ENCODE data around the gene SMIM41.

The SMIM41 gene

DNA sequence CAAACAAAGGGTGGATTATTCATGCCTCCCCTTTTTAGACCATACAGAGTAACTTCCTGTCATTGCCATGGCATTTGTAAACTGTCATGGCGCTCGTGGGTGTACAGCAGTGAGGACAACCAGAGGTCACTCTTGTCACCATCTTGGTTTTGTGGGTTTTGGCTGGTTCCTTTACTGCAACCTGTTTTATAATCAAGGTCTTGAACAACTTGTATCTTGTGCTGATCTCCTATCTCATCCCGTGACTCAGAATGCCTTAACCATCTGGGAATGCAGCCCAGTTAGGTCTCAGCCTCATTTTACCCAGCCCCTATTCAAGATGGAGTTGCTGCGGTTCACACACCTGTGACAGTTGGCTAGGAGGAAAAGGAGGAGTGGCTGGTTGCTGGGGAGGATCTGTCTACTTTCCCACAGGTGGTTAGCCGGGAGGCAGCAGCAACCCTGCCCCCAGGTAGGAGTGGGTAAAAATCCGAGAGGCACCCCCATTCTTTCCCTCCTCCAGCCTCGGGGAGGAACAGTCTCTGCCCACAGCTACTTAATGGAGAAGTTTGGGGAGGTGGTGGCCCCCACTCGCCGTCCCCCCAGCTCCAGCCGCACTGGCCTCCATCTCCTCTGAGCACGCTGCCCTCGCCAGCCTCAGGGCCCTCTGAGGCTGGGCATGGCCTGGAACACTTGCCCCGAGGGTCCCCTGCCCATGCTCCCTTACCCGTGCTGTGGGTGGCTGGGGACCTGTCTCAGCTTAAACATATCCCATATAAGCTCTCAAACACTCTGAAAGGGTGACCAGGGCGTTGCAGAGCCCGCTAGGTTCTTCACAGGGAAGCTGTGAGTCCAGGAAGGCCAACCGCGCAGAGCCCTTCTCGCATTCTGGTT, 41.7 kb downstream of the SMIM41 start:
- Histone ChIP-seq H3K27me3 (ENCODE audit: control insufficient read depth, low read length) (no peaks in the 10 kb centered on the region), H3K4me2 (ENCODE audit: low read length) (peak overlapping the region; percentile 39), H3K4me1 (ENCODE audit: control insufficient read depth, low read length) (peaks cover 81% of the 10 kb centered on the region), H3K79me2 (ENCODE audit: control insufficient read depth, low read length) (no peaks in the 10 kb centered on the region), H3K9me2 (replicated peaks; ENCODE audit: control insufficient read depth, low read length) (no peaks in the 10 kb centered on the region), H4K20me1 (ENCODE audit: control insufficient read depth, insufficient read depth, low read depth, low read length) (no peaks in the 10 kb centered on the region), H3F3A (ENCODE audit: control insufficient read depth, insufficient read depth) (peaks cover 18% of the 10 kb centered on the region), H3K36me3 (ENCODE audit: control insufficient read depth, low read length) (0 out of 2 replicates have a peak, but pooled peaks cover 3% of the 10 kb centered on the region), H3K27ac (ENCODE audit: low read depth, low read length) (no peak overlapping the region), H3K9me3 (ENCODE audit: control insufficient read depth, insufficient read depth, low read length) (no peaks in the 10 kb centered on the region), H3K4me3 (ENCODE audit: low read length) (no peak overlapping the region)
- no peak for TF ChIP-seq EZH2phosphoT487 (IDR thresholded peaks at IDR 0.05; ENCODE audit: borderline replicate concordance, low read length)
- TF ChIP-seq, protein P1, sequence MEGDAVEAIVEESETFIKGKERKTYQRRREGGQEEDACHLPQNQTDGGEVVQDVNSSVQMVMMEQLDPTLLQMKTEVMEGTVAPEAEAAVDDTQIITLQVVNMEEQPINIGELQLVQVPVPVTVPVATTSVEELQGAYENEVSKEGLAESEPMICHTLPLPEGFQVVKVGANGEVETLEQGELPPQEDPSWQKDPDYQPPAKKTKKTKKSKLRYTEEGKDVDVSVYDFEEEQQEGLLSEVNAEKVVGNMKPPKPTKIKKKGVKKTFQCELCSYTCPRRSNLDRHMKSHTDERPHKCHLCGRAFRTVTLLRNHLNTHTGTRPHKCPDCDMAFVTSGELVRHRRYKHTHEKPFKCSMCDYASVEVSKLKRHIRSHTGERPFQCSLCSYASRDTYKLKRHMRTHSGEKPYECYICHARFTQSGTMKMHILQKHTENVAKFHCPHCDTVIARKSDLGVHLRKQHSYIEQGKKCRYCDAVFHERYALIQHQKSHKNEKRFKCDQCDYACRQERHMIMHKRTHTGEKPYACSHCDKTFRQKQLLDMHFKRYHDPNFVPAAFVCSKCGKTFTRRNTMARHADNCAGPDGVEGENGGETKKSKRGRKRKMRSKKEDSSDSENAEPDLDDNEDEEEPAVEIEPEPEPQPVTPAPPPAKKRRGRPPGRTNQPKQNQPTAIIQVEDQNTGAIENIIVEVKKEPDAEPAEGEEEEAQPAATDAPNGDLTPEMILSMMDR (IDR thresholded peaks at IDR 0.05; ENCODE audit: low read depth, low read length, poor library complexity, severe bottlenecking), result no peak

DNA sequence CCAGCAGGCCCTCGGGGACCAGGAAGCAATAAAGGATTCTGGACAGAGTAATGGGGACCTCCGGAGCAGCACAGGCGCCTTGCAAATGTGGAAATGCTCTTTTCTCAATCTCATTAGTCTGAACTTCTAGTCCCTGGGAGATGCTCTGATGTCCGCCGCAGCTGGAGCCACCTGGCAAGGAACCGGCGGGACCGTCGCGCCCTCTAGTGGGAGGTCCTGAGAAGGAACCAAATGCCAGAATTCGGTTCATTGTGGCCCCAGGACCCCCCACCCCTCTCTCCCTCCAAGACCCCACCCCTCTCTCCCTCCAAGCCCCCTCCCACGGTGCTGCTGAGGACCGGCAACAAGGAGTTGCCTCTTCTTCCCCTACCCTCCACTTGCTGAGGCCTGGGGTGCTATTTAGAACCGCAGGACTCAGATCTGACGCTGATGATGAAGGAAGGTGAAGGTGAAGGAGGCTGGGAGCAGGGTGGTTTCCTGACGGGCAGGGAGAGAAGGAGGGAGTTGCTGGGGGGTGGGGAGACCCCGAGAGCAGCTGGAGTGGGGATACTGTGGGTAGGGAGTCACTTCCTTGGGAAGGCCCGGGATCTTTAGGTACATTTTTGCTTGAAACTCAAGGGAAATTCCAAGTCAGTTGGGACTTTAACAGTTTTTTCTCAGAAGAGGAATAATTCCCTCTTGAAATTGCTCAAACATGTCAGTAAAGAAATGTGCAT, 42.5 kb downstream of the SMIM41 start:
- Histone ChIP-seq H3K4me1 (ENCODE audit: control insufficient read depth, low read length) (peaks cover 74% of the 10 kb centered on the region), H3K27ac (ENCODE audit: low read depth, low read length) (no peak overlapping the region), H3K9me2 (replicated peaks; ENCODE audit: control insufficient read depth, low read length) (no peaks in the 10 kb centered on the region), H3K9me3 (ENCODE audit: control insufficient read depth, insufficient read depth, low read length) (no peaks in the 10 kb centered on the region), H4K20me1 (ENCODE audit: control insufficient read depth, insufficient read depth, low read depth, low read length) (no peaks in the 10 kb centered on the region), H3K27me3 (ENCODE audit: control insufficient read depth, low read length) (no peaks in the 10 kb centered on the region), H3K4me3 (ENCODE audit: low read length) (no peak overlapping the region), H3K79me2 (ENCODE audit: control insufficient read depth, low read length) (no peaks in the 10 kb centered on the region), H3K4me2 (ENCODE audit: low read length) (peak overlapping the region; percentile 39), H3K36me3 (ENCODE audit: control insufficient read depth, low read length) (0 out of 2 replicates have a peak, but pooled peaks cover 3% of the 10 kb centered on the region), H3F3A (ENCODE audit: control insufficient read depth, insufficient read depth) (peaks cover 15% of the 10 kb centered on the region)
- TF ChIP-seq, protein P1 (IDR thresholded peaks at IDR 0.05; ENCODE audit: low read depth, low read length, poor library complexity, severe bottlenecking), result peak; percentile 93
- TF ChIP-seq EZH2phosphoT487 (IDR thresholded peaks at IDR 0.05; ENCODE audit: borderline replicate concordance, low read length), result no peak

DNA sequence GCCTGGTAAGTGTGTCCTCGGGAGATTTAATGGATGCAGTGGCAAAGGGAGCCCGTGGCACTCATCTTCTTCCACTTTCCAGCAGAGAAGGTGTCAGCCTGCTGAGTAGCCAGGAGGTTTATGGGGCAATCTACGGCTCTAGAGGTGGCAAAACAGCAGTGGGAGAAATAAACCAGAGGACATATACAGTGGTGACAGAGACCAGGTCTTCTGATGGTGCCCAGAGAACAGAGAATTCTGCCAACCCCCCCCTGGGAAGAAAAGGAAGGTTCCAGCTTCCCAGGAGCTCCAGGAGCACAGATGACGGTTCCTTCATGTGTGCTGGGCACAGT, 43.0 kb downstream of the SMIM41 start:
- no peaks in the 10 kb centered on the region for H4K20me1 ChIP-seq (ENCODE audit: control insufficient read depth, insufficient read depth, low read depth, low read length)
- no peaks in the 10 kb centered on the region for H3K9me2 ChIP-seq (replicated peaks; ENCODE audit: control insufficient read depth, low read length)
- peaks cover 68% of the 10 kb centered on the region for H3K4me1 ChIP-seq (ENCODE audit: control insufficient read depth, low read length)
- no peaks in the 10 kb centered on the region for H3K9me3 ChIP-seq (ENCODE audit: control insufficient read depth, insufficient read depth, low read length)
- no peak overlapping the region for H3K4me3 ChIP-seq (ENCODE audit: low read length)
- 0 out of 2 replicates have a peak, but pooled peaks cover 3% of the 10 kb centered on the region for H3K36me3 ChIP-seq (ENCODE audit: control insufficient read depth, low read length)
- no peaks in the 10 kb centered on the region for H3K27me3 ChIP-seq (ENCODE audit: control insufficient read depth, low read length)
- peaks cover 13% of the 10 kb centered on the region for H3F3A ChIP-seq (ENCODE audit: control insufficient read depth, insufficient read depth)
- H3K79me2 ChIP-seq (ENCODE audit: control insufficient read depth, low read length), result no peaks in the 10 kb centered on the region
- H3K27ac ChIP-seq (ENCODE audit: low read depth, low read length), result no peak overlapping the region
- TF ChIP-seq, protein P1 (IDR thresholded peaks at IDR 0.05; ENCODE audit: low read depth, low read length, poor library complexity, severe bottlenecking), result no peak
- no peak for TF ChIP-seq EZH2phosphoT487 (IDR thresholded peaks at IDR 0.05; ENCODE audit: borderline replicate concordance, low read length)
- no peak overlapping the region for H3K4me2 ChIP-seq (ENCODE audit: low read length)

All from DOHH2 (cell line).